ENCODE measurements around the gene MYO6. TPM values are rescaled to one million over a fixed set of nuclear protein-coding genes. Genes with fewer than 3 reads are reported as not detected.

The MYO6 gene
- total RNA-seq, 1 experiment from 2014 or later, result 46.9 TPM

DNA sequence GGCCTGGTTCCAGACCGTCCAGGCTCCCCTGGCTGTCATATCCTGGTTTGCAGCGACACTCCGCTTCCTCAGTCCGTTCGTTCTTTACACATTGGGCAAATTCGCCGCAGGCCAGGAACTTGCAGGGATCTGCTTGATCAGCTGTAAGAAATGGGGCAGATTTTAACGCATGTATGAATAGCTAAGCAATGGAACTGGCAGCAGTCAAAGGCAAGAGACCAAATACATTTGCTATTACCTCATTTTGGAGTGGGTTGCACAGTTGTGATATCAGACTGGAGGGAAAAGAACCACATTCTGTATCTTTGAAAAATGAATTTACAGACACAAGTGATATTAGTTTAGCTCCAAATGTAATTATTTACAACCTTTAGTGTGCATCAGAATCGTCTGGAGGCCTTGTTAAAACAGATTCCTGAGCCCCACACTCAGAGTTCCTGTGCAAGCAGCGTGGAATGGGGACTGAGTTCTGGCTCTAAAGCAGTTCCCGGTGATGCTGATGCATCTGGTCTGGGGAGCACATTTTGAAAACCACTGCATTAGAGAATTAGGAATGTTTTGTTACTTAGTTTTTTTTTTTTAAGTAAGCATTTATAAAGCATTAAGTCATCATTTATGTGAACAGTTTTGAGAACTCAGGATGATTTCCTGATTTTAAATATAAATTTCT is 182.1 kb downstream of the MYO6 start:
- TF ChIP-seq, protein P1, sequence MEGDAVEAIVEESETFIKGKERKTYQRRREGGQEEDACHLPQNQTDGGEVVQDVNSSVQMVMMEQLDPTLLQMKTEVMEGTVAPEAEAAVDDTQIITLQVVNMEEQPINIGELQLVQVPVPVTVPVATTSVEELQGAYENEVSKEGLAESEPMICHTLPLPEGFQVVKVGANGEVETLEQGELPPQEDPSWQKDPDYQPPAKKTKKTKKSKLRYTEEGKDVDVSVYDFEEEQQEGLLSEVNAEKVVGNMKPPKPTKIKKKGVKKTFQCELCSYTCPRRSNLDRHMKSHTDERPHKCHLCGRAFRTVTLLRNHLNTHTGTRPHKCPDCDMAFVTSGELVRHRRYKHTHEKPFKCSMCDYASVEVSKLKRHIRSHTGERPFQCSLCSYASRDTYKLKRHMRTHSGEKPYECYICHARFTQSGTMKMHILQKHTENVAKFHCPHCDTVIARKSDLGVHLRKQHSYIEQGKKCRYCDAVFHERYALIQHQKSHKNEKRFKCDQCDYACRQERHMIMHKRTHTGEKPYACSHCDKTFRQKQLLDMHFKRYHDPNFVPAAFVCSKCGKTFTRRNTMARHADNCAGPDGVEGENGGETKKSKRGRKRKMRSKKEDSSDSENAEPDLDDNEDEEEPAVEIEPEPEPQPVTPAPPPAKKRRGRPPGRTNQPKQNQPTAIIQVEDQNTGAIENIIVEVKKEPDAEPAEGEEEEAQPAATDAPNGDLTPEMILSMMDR (conservative IDR thresholded peaks at IDR 0.05), result no peak
- no peak overlapping the region for H3K27ac Mint-ChIP-seq
- no peak overlapping the region for H3K27ac ChIP-seq (ENCODE audit: insufficient read length, low read depth, low read length)
- H3K4me1 Mint-ChIP-seq, result peaks cover 21 to 25% of the 10 kb centered on the region in 2 experiments
- no peak overlapping the region for H3K4ac ChIP-seq (ENCODE audit: low read depth, low read length)
- DNase-seq, result no peak
- H2AK5ac ChIP-seq (ENCODE audit: insufficient read length, low read length), result no peak overlapping the region
- no peak overlapping the region for H4K8ac ChIP-seq (replicated peaks; ENCODE audit: insufficient read length, low read depth, low read length)
- no peaks in the 10 kb centered on the region for H3K79me1 ChIP-seq (ENCODE audit: insufficient read depth, low read depth, low read length, poor library complexity, severe bottlenecking)
- H3T11ph ChIP-seq (ENCODE audit: low read length), result no peak overlapping the region
- H3K27me3 Mint-ChIP-seq (ENCODE audit: low read depth), result peaks cover 26% of the 10 kb centered on the region
- H3K4me3 Mint-ChIP-seq, result no peak overlapping the region
- H3K79me2 ChIP-seq (ENCODE audit: insufficient read depth, low read length), result no peaks in the 10 kb centered on the region
- H3K4me2 ChIP-seq (ENCODE audit: insufficient read depth, insufficient read length, low read length), result no peak overlapping the region
- no peak overlapping the region for H4K5ac ChIP-seq (ENCODE audit: insufficient read length, low read depth, low read length)
- no peak overlapping the region for H2BK120ac ChIP-seq (ENCODE audit: low read depth, low read length, poor library complexity, severe bottlenecking)
- H3K9me3 ChIP-seq (ENCODE audit: control insufficient read depth, low read depth, low read length), result no peaks in the 10 kb centered on the region
- peaks cover 5% of the 10 kb centered on the region for H3K23me2 ChIP-seq (ENCODE audit: insufficient read length, low read depth, low read length, poor library complexity, severe bottlenecking)
- H3K18ac ChIP-seq (ENCODE audit: insufficient read length, low read depth, low read length), result no peak overlapping the region
- H4K91ac ChIP-seq (ENCODE audit: insufficient read length, low read depth, low read length), result no peak overlapping the region
- no peak overlapping the region for H2AFZ ChIP-seq (ENCODE audit: low read length)
- peaks cover 2% of the 10 kb centered on the region; the same call in 1 of the 2 replicates for H3K4me1 ChIP-seq (ENCODE audit: insufficient read depth, low read length)
- no peak overlapping the region for H3K56ac ChIP-seq (ENCODE audit: insufficient read length, low read depth, low read length)
- H3K23ac ChIP-seq (ENCODE audit: insufficient read length, low read depth, low read length), result no peak overlapping the region
- no peak overlapping the region for H2BK5ac ChIP-seq (ENCODE audit: insufficient read length, low read length)
- no CpG with 5 or more reads among the region's 11 CpGs for WGBS (ENCODE audit: extremely low coverage, insufficient read length, low lambda C conversion rate)
- H3K27me3 ChIP-seq (ENCODE audit: insufficient read depth, low read length), result 0 out of 2 replicates have a peak, but pooled peaks cover 3% of the 10 kb centered on the region
- no peak overlapping the region for H3K14ac ChIP-seq (ENCODE audit: insufficient read depth, low read length)
- H3K36me3 Mint-ChIP-seq (ENCODE audit: insufficient read depth in 1 of 3, low read depth in 3 of 3), result no peaks in the 10 kb centered on the region
- H2BK20ac ChIP-seq (ENCODE audit: low read depth, low read length, poor library complexity, severe bottlenecking), result no peak overlapping the region
- no peak overlapping the region for H2BK15ac ChIP-seq (ENCODE audit: low read depth, low read length)
- H4K20me1 ChIP-seq (ENCODE audit: control insufficient read depth, insufficient read depth, insufficient read length), result no peaks in the 10 kb centered on the region
- H3K9me3 Mint-ChIP-seq, result no peaks in the 10 kb centered on the region
- no peak overlapping the region for H2BK12ac ChIP-seq (ENCODE audit: insufficient read length, low read depth, low read length)
- H3K9ac ChIP-seq (ENCODE audit: extremely low read depth, insufficient read length, low read length), result no peak overlapping the region

Data from H9 (cell line).